Stimulated activated naive CD8-positive, alpha-beta T cell treated with anti-CD3 and anti-CD28 coated beads, Interleukin-15, Interleukin-2, amounts not matched to agents 100 ng/mL and 50 ng/mL, for 24 hours (primary cell): Measurements from ENCODE around the gene PRMT1.

Experiments used
- H3K27ac Mint-ChIP-seq: one replicate; pipeline ENCODE4 v1.8.0; 2021; ENCODE audit warnings: mild to moderate bottlenecking, mixed read lengths
- H3K27me3 Mint-ChIP-seq: one replicate; pipeline ENCODE4 v1.8.0; 2021; ENCODE audit warnings: mixed read lengths
- H3K36me3 Mint-ChIP-seq: one replicate; pipeline ENCODE4 v1.8.0; 2021; ENCODE audit warnings: low read depth, mixed read lengths
- H3K4me1 Mint-ChIP-seq: one replicate; pipeline ENCODE4 v1.8.0; 2021; ENCODE audit warnings: low read depth, mixed read lengths
- H3K4me3 Mint-ChIP-seq: one replicate; pipeline ENCODE4 v1.8.0; 2021; ENCODE audit warnings: mild to moderate bottlenecking, mixed read lengths
- H3K9me3 Mint-ChIP-seq: one replicate; pipeline ENCODE4 v1.8.0; 2021; ENCODE audit warnings: mixed read lengths

The PRMT1 gene

GRCh38 chr19:49658139-49658517 lies 18.9 kb upstream of the PRMT1 start:
- Mint-ChIP-seq H3K9me3 (no peaks in the 10 kb centered on the region), H3K27me3 (no peaks in the 10 kb centered on the region), H3K4me1 (peaks cover 7% of the 10 kb centered on the region), H3K4me3 (no peak overlapping the region), H3K36me3 (peaks cover 41% of the 10 kb centered on the region), H3K27ac (no peak overlapping the region)

- Mint-ChIP-seq H3K9me3 (no peaks in the 10 kb centered on the region), H3K36me3 (peaks cover 41% of the 10 kb centered on the region), H3K27ac (no peak overlapping the region), H3K4me3 (no peak overlapping the region), H3K4me1 (peaks cover 14% of the 10 kb centered on the region), H3K27me3 (no peaks in the 10 kb centered on the region)
Measured at GRCh38 chr19:49658566-49659442, 18.3 kb upstream of the PRMT1 start.

GRCh38 chr19:49660338-49660961 lies 16.6 kb upstream of the PRMT1 start:
- no peaks in the 10 kb centered on the region for H3K9me3 Mint-ChIP-seq
- H3K4me3 Mint-ChIP-seq = no peak overlapping the region
- no peak overlapping the region for H3K27ac Mint-ChIP-seq
- peaks cover 21% of the 10 kb centered on the region for H3K4me1 Mint-ChIP-seq
- no peaks in the 10 kb centered on the region for H3K27me3 Mint-ChIP-seq
- peaks cover 35% of the 10 kb centered on the region for H3K36me3 Mint-ChIP-seq

GRCh38 chr19:49662011-49662410 lies 15.1 kb upstream of the PRMT1 start:
- H3K4me3 Mint-ChIP-seq = no peak overlapping the region
- H3K27me3 Mint-ChIP-seq = no peaks in the 10 kb centered on the region
- no peaks in the 10 kb centered on the region for H3K9me3 Mint-ChIP-seq
- peaks cover 32% of the 10 kb centered on the region for H3K4me1 Mint-ChIP-seq
- peaks cover 29% of the 10 kb centered on the region for H3K36me3 Mint-ChIP-seq
- no peak overlapping the region for H3K27ac Mint-ChIP-seq

- Mint-ChIP-seq H3K27me3 (no peaks in the 10 kb centered on the region), H3K27ac (peak overlapping the region; percentile 93), H3K4me3 (peak overlapping the region; percentile 97), H3K36me3 (peaks cover 27% of the 10 kb centered on the region), H3K9me3 (no peaks in the 10 kb centered on the region), H3K4me1 (peaks cover 39% of the 10 kb centered on the region)
Measured at GRCh38 chr19:49663224-49663623, 13.8 kb upstream of the PRMT1 start.

GRCh38 chr19:49664171-49665035 lies 12.7 kb upstream of the PRMT1 start:
- Mint-ChIP-seq H3K27ac (peak overlapping the region; percentile 93), H3K4me3 (peak overlapping the region; percentile 97), H3K4me1 (peaks cover 39% of the 10 kb centered on the region), H3K27me3 (no peaks in the 10 kb centered on the region), H3K36me3 (peaks cover 31% of the 10 kb centered on the region), H3K9me3 (no peaks in the 10 kb centered on the region)

GRCh38 chr19:49665036-49665350 lies 12.1 kb upstream of the PRMT1 start:
- peaks cover 34% of the 10 kb centered on the region for H3K36me3 Mint-ChIP-seq
- H3K9me3 Mint-ChIP-seq = no peaks in the 10 kb centered on the region
- H3K27ac Mint-ChIP-seq = peak overlapping the region; percentile 93
- peak overlapping the region; percentile 97 for H3K4me3 Mint-ChIP-seq
- H3K27me3 Mint-ChIP-seq = no peaks in the 10 kb centered on the region
- peaks cover 39% of the 10 kb centered on the region for H3K4me1 Mint-ChIP-seq

GRCh38 chr19:49665351-49666119 lies 11.5 kb upstream of the PRMT1 start, which contains the start of the genes BCL2L12 and IRF3:
Gene BCL2L12 (plus strand): TSS chr19:49665933. CDS start chr19:49666693, 760 bp downstream.
Gene IRF3 (minus strand): TSS chr19:49665857. CDS start chr19:49664838, 1,019 bp downstream.
- H3K27me3 Mint-ChIP-seq = no peaks in the 10 kb centered on the region
- peaks cover 30% of the 10 kb centered on the region for H3K36me3 Mint-ChIP-seq
- H3K27ac Mint-ChIP-seq = peak within 1 kb of the TSS; percentile 93
- H3K9me3 Mint-ChIP-seq = no peaks in the 10 kb centered on the region
- peaks cover 39% of the 10 kb centered on the region for H3K4me1 Mint-ChIP-seq
- peak within 1 kb of the TSS; percentile 97 for H3K4me3 Mint-ChIP-seq

GRCh38 chr19:49666120-49666444 lies 11.0 kb upstream of the PRMT1 start:
- Mint-ChIP-seq H3K27ac (peak overlapping the region; percentile 93), H3K4me3 (peak overlapping the region; percentile 97), H3K9me3 (no peaks in the 10 kb centered on the region), H3K27me3 (no peaks in the 10 kb centered on the region), H3K36me3 (peaks cover 28% of the 10 kb centered on the region), H3K4me1 (peaks cover 39% of the 10 kb centered on the region)

GRCh38 chr19:49667473-49667872 lies 9.6 kb upstream of the PRMT1 start:
- Mint-ChIP-seq H3K4me1 (peaks cover 46% of the 10 kb centered on the region), H3K27ac (peak overlapping the region; percentile 93), H3K9me3 (no peaks in the 10 kb centered on the region), H3K36me3 (peaks cover 22% of the 10 kb centered on the region), H3K27me3 (no peaks in the 10 kb centered on the region), H3K4me3 (peak overlapping the region; percentile 97)

GRCh38 chr19:49669516-49669915 lies 7.6 kb upstream of the PRMT1 start:
- Mint-ChIP-seq H3K9me3 (no peaks in the 10 kb centered on the region), H3K4me1 (peaks cover 27% of the 10 kb centered on the region), H3K27me3 (no peaks in the 10 kb centered on the region), H3K27ac (no peak overlapping the region), H3K36me3 (peaks cover 20% of the 10 kb centered on the region), H3K4me3 (no peak overlapping the region)

GRCh38 chr19:49672131-49672919 lies 4.7 kb upstream of the PRMT1 start:
- Mint-ChIP-seq H3K9me3 (no peaks in the 10 kb centered on the region), H3K27me3 (no peaks in the 10 kb centered on the region), H3K4me3 (no peak overlapping the region), H3K27ac (no peak overlapping the region), H3K4me1 (peaks cover 19% of the 10 kb centered on the region), H3K36me3 (peaks cover 22% of the 10 kb centered on the region)

- Mint-ChIP-seq H3K27ac (peak overlapping the region; percentile 94), H3K36me3 (peaks cover 29% of the 10 kb centered on the region), H3K27me3 (no peaks in the 10 kb centered on the region), H3K9me3 (no peaks in the 10 kb centered on the region), H3K4me3 (peak overlapping the region; percentile 98), H3K4me1 (peaks cover 44% of the 10 kb centered on the region)
Measured at GRCh38 chr19:49676136-49676783, 811 bp upstream of the PRMT1 start.
